H9 (cell line): Measurements from ENCODE around the gene GSTO2. TPM values are rescaled to one million over a fixed set of nuclear protein-coding genes. Genes with fewer than 3 reads are reported as not detected.

ENCODE experiments used
- DNase-seq: peaks from one replicate; pipeline ENCODE4 v3.0.0-alpha.2; 2017
- H2AFZ ChIP-seq: one replicate; pipeline ENCODE4 v1.6.1; 2013; ENCODE audit warnings: mild to moderate bottlenecking, low read length, control low read depth, moderate library complexity
- H2AK5ac ChIP-seq: 2 replicates; pipeline ENCODE4 v1.6.1; 2013; ENCODE audit warnings: low read length, control low read depth, mixed read lengths; ENCODE audit not compliant: insufficient read length
- H2BK120ac ChIP-seq: one replicate; pipeline ENCODE4 v1.6.1; 2013; ENCODE audit warnings: low read depth, mild to moderate bottlenecking, low read length, control low read depth, inconsistent platforms; ENCODE audit not compliant: poor library complexity, severe bottlenecking
- H2BK12ac ChIP-seq: 2 replicates; pipeline ENCODE4 v1.6.1; 2013; ENCODE audit warnings: low read length, control low read depth, mixed read lengths, low read depth; ENCODE audit not compliant: insufficient read length
- H2BK15ac ChIP-seq: 2 replicates; pipeline ENCODE4 v1.6.1; 2013; ENCODE audit warnings: low read depth, low read length, control low read depth
- H2BK20ac ChIP-seq: one replicate; pipeline ENCODE4 v1.6.1; 2013; ENCODE audit warnings: low read depth, mild to moderate bottlenecking, low read length, control low read depth, inconsistent platforms; ENCODE audit not compliant: poor library complexity, severe bottlenecking
- H2BK5ac ChIP-seq: 2 replicates; pipeline ENCODE4 v1.6.1; 2013; ENCODE audit warnings: low read length, control low read depth, mixed read lengths; ENCODE audit not compliant: insufficient read length
- H3K14ac ChIP-seq: 2 replicates; pipeline ENCODE4 v1.6.1; 2013; ENCODE audit warnings: low read length, control low read depth; ENCODE audit not compliant: insufficient read depth
- H3K18ac ChIP-seq: 2 replicates; pipeline ENCODE4 v1.6.1; 2013; ENCODE audit warnings: low read depth, mild to moderate bottlenecking, mixed read lengths, low read length, control low read depth; ENCODE audit not compliant: insufficient read length
- H3K23ac ChIP-seq: 2 replicates; pipeline ENCODE4 v1.6.1; 2013; ENCODE audit warnings: low read length, control low read depth, mixed read lengths, low read depth; ENCODE audit not compliant: insufficient read length
- H3K23me2 ChIP-seq: 2 replicates; pipeline ENCODE4 v1.6.1; 2013; ENCODE audit warnings: low read depth, mild to moderate bottlenecking, mixed read lengths, low read length, control low read depth; ENCODE audit not compliant: insufficient read length, poor library complexity, severe bottlenecking
- H3K27ac ChIP-seq: 2 replicates; pipeline ENCODE4 v1.5.1; 2013; ENCODE audit warnings: low read length, control low read depth, mixed read lengths, low read depth; ENCODE audit not compliant: insufficient read length
- H3K27me3 ChIP-seq: 2 replicates; pipeline ENCODE4 v1.6.1; 2013; ENCODE audit warnings: low read length, control low read depth, inconsistent platforms; ENCODE audit not compliant: insufficient read depth
- H3K4ac ChIP-seq: 2 replicates; pipeline ENCODE4 v1.6.1; 2013; ENCODE audit warnings: low read depth, mild to moderate bottlenecking, control low read depth, inconsistent platforms, low read length, moderate library complexity
- H3K4me1 ChIP-seq: 2 replicates; pipeline ENCODE4 v1.6.1; 2013; ENCODE audit warnings: low read length, control low read depth, inconsistent platforms; ENCODE audit not compliant: insufficient read depth
- H3K4me2 ChIP-seq: 2 replicates; pipeline ENCODE4 v1.6.1; 2013; ENCODE audit warnings: low read length, control low read depth, mixed read lengths; ENCODE audit not compliant: insufficient read length, insufficient read depth
- H3K56ac ChIP-seq: 2 replicates; pipeline ENCODE4 v1.6.1; 2013; ENCODE audit warnings: low read depth, mild to moderate bottlenecking, mixed read lengths, low read length, control low read depth; ENCODE audit not compliant: insufficient read length
- H3K79me1 ChIP-seq: 2 replicates; pipeline ENCODE4 v1.6.1; 2013; ENCODE audit warnings: low read depth, mild to moderate bottlenecking, moderate library complexity, low read length, control low read depth, inconsistent platforms; ENCODE audit not compliant: insufficient read depth, poor library complexity, severe bottlenecking
- H3K79me2 ChIP-seq: 2 replicates; pipeline ENCODE4 v1.6.1; 2013; ENCODE audit warnings: low read length, control low read depth, inconsistent platforms; ENCODE audit not compliant: insufficient read depth
- H3K9ac ChIP-seq: 2 replicates; pipeline ENCODE4 v1.6.1; 2013; ENCODE audit warnings: low read length, control low read depth, mixed read lengths; ENCODE audit not compliant: insufficient read length; ENCODE audit errors: extremely low read depth
- H3K9me3 ChIP-seq: one replicate; pipeline ENCODE4 v1.6.1; 2013; ENCODE audit warnings: low read depth, low read length, inconsistent platforms; ENCODE audit not compliant: control insufficient read depth
- H3T11ph ChIP-seq: one replicate; pipeline ENCODE4 v1.6.1; 2013; ENCODE audit warnings: mild to moderate bottlenecking, low read length, control low read depth, inconsistent platforms
- H4K20me1 ChIP-seq: one replicate; pipeline ENCODE4 v1.6.1; 2013; ENCODE audit not compliant: control insufficient read depth, insufficient read length, insufficient read depth
- H4K5ac ChIP-seq: 2 replicates; pipeline ENCODE4 v1.6.1; 2013; ENCODE audit warnings: low read depth, mild to moderate bottlenecking, mixed read lengths, low read length, control low read depth; ENCODE audit not compliant: insufficient read length
- H4K8ac ChIP-seq: replicated peaks from 2 replicates; pipeline ENCODE4 v1.6.1; 2013; ENCODE audit warnings: low read length, control low read depth, mixed read lengths, low read depth; ENCODE audit not compliant: insufficient read length
- H4K91ac ChIP-seq: 2 replicates; pipeline ENCODE4 v1.6.1; 2013; ENCODE audit warnings: low read depth, mild to moderate bottlenecking, moderate library complexity, mixed read lengths, low read length, control low read depth; ENCODE audit not compliant: insufficient read length
- H3K27ac Mint-ChIP-seq, 3 experiments: 2 replicates in 2 of 3; 3 replicates in 1 of 3; pipeline ENCODE4 v1.8.0; 2020 to 2021; ENCODE audit warnings: mixed read lengths in 3 of 3, mild to moderate bottlenecking in 1 of 3, moderate library complexity in 1 of 3
- H3K27me3 Mint-ChIP-seq: 2 replicates; pipeline ENCODE4 v1.8.0; 2021; ENCODE audit warnings: low read depth, mild to moderate bottlenecking, moderate library complexity, mixed read lengths
- H3K36me3 Mint-ChIP-seq, 3 experiments: 2 replicates in 2 of 3; 3 replicates in 1 of 3; pipeline ENCODE4 v1.8.0; 2020 to 2021; ENCODE audit warnings: low read depth in 3 of 3, mixed read lengths in 3 of 3; ENCODE audit not compliant: insufficient read depth in 1 of 3
- H3K4me1 Mint-ChIP-seq, 2 experiments: 2 replicates each; pipeline ENCODE4 v1.8.0; 2020; ENCODE audit warnings: mixed read lengths in 2 of 2
- H3K4me3 Mint-ChIP-seq, 2 experiments: 2 replicates in 1 of 2; 3 replicates in 1 of 2; pipeline ENCODE4 v1.8.0; 2020 to 2021; ENCODE audit warnings: mild to moderate bottlenecking in 2 of 2, mixed read lengths in 2 of 2, moderate library complexity in 1 of 2
- H3K9me3 Mint-ChIP-seq, 2 experiments: 2 replicates in 1 of 2; 3 replicates in 1 of 2; pipeline ENCODE4 v1.8.0; 2020; ENCODE audit warnings: mild to moderate bottlenecking in 2 of 2, mixed read lengths in 2 of 2, moderate library complexity in 1 of 2
- CTCF ChIP-seq: fragments of 200-600 bp; sonication (generic); conservative IDR thresholded peaks from 3 replicates; pipeline ENCODE4 v1.8.0; 2021; ENCODE audit warnings: antibody characterized with exemption, mild to moderate bottlenecking
- WGBS: extraction: QIAGEN DNeasy Blood & Tissue Kit; methylation state at CpG from one replicate; pipeline ENCODE4 v1.1.7; 2013; ENCODE audit warnings: missing lambda C conversion rate, low lambda C conversion rate, mixed read lengths; ENCODE audit not compliant: insufficient read length; ENCODE audit errors: extremely low coverage; 5-methylcytosine and 5-hydroxymethylcytosine counted together
- total RNA-seq: library from RNA; stranded (reverse); gene quantifications from 2 replicates; pipeline ENCODE4 v1.2.1, GENCODE V29; 2021

The GSTO2 gene
- total RNA-seq, 1 experiment from 2014 or later: 14.5 TPM

GRCh38 chr10:104337521-104337984, 68.6 kb downstream of the GSTO2 start:
- H2BK5ac ChIP-seq: no peak overlapping the region
- no peak overlapping the region for H2BK20ac ChIP-seq
- H2AFZ ChIP-seq: no peak overlapping the region
- Mint-ChIP-seq H3K27me3 (peaks cover 3% of the 10 kb centered on the region; the same call in 1 of the 2 replicates), H3K4me1 (peaks cover 51 to 56% of the 10 kb centered on the region in 2 experiments), H3K27ac (peak overlapping the region in 1 of 3 experiments; percentile 99; a peak in 1 of 7 replicates), H3K9me3 (no peaks in the 10 kb centered on the region), H3K4me3 (peak overlapping the region; percentile 92 to 95), H3K36me3 (peaks cover 2 to 5% (median 3%) of the 10 kb centered on the region in 3 experiments; a peak in 3 of 7 replicates)
- peak overlapping the region; percentile 100 for H3K18ac ChIP-seq
- H4K8ac ChIP-seq: no peak overlapping the region
- H3K79me1 ChIP-seq: no peaks in the 10 kb centered on the region
- peak; percentile 58 for DNase-seq
- peak overlapping the region; percentile 90 for H3K9ac ChIP-seq
- no peak overlapping the region for H3K56ac ChIP-seq
- no peak overlapping the region for H3K27ac ChIP-seq
- no peak overlapping the region for H3T11ph ChIP-seq
- peaks cover 12% of the 10 kb centered on the region for H3K23me2 ChIP-seq
- H4K91ac ChIP-seq: no peak overlapping the region
- no peak overlapping the region for H2BK120ac ChIP-seq
- peaks cover 17% of the 10 kb centered on the region; the same call in 1 of the 2 replicates for H3K79me2 ChIP-seq
- WGBS: no CpG with 5 or more reads among the region's 23 CpGs
- H4K5ac ChIP-seq: no peak overlapping the region
- H3K23ac ChIP-seq: no peak overlapping the region
- no peak overlapping the region for H2BK12ac ChIP-seq
- H3K27me3 ChIP-seq: no peaks in the 10 kb centered on the region
- peak overlapping the region; percentile 78 for H3K4me2 ChIP-seq
- TF ChIP-seq CTCF: no peak
- H3K4me1 ChIP-seq: peaks cover 12% of the 10 kb centered on the region; the same call in 1 of the 2 replicates
- H2AK5ac ChIP-seq: no peak overlapping the region
- H3K9me3 ChIP-seq: no peaks in the 10 kb centered on the region
- H3K4ac ChIP-seq: no peak overlapping the region; the same call in 1 of the 2 replicates
- H3K14ac ChIP-seq: peak overlapping the region; percentile 45; the same call in 1 of the 2 replicates
- peaks cover 3% of the 10 kb centered on the region for H4K20me1 ChIP-seq
- no peak overlapping the region for H2BK15ac ChIP-seq
